ENCODE data around the gene RUNX1. TPM values are rescaled to one million over a fixed set of nuclear protein-coding genes. Genes with fewer than 3 reads are reported as not detected.
A peak's percentile ranks its signal among the peaks of the same experiment; 100 is the strongest.

RUNX1 gene
- total and polyA plus RNA-seq, 2 donors, result 18.5 to 29.6 TPM

GRCh38 chr21:34930971-34931370 is 118.1 kb downstream of the RUNX1 start:
- H3K27ac ChIP-seq (ENCODE audit: low read depth in 1 of 2, low read length in 1 of 2), result no peak overlapping the region
- H3K9me3 ChIP-seq (ENCODE audit: control insufficient read depth in 2 of 2, insufficient read depth in 1 of 2, low read length in 1 of 2), result peaks cover 0 to 2% of the 10 kb centered on the region in 2 donors
- no peaks in the 10 kb centered on the region for H3K27me3 ChIP-seq (ENCODE audit: control insufficient read depth in 2 of 2, insufficient read depth in 1 of 2, low read length in 1 of 2)
- H3K36me3 ChIP-seq (ENCODE audit: control insufficient read depth in 2 of 2, insufficient read depth in 2 of 2, low read length in 1 of 2), result peaks cover 4 to 22% of the 10 kb centered on the region in 2 donors
- no peak overlapping the region for H3K4me3 ChIP-seq (ENCODE audit: low read length in 2 of 2)
- no peak for DNase-seq (ENCODE audit: low read depth in 6 of 9, low spot score in 9 of 9)
- WGBS, result 63% methylated on average over 3 of the region's 3 CpGs
- peaks cover 34 to 36% of the 10 kb centered on the region in 2 donors for H3K4me1 ChIP-seq (ENCODE audit: control insufficient read depth in 2 of 2, insufficient read depth in 2 of 2, low read length in 2 of 2)

GRCh38 chr21:34928637-34929036 is 120.5 kb downstream of the RUNX1 start:
- no peaks in the 10 kb centered on the region for H3K27me3 ChIP-seq (ENCODE audit: control insufficient read depth in 2 of 2, insufficient read depth in 1 of 2, low read length in 1 of 2)
- peaks cover 4 to 39% of the 10 kb centered on the region in 2 donors for H3K36me3 ChIP-seq (ENCODE audit: control insufficient read depth in 2 of 2, insufficient read depth in 2 of 2, low read length in 1 of 2)
- H3K4me3 ChIP-seq (ENCODE audit: low read length in 2 of 2), result no peak overlapping the region
- H3K27ac ChIP-seq (ENCODE audit: low read depth in 1 of 2, low read length in 1 of 2), result no peak overlapping the region
- peaks cover 20 to 28% of the 10 kb centered on the region in 2 donors for H3K4me1 ChIP-seq (ENCODE audit: control insufficient read depth in 2 of 2, insufficient read depth in 2 of 2, low read length in 2 of 2)
- H3K9me3 ChIP-seq (ENCODE audit: control insufficient read depth in 2 of 2, insufficient read depth in 1 of 2, low read length in 1 of 2), result peaks cover 0 to 2% of the 10 kb centered on the region in 2 donors
- no peak for DNase-seq (ENCODE audit: low read depth in 6 of 9, low spot score in 9 of 9)
- 97% methylated on average over 4 of the region's 4 CpGs for WGBS

- no peak overlapping the region for H3K27ac ChIP-seq (ENCODE audit: low read depth in 1 of 2, low read length in 1 of 2)
- no peaks in the 10 kb centered on the region for H3K27me3 ChIP-seq (ENCODE audit: control insufficient read depth in 2 of 2, insufficient read depth in 1 of 2, low read length in 1 of 2)
- 98% methylated on average over 2 of the region's 2 CpGs for WGBS
- peaks cover 0 to 2% of the 10 kb centered on the region in 2 donors for H3K9me3 ChIP-seq (ENCODE audit: control insufficient read depth in 2 of 2, insufficient read depth in 1 of 2, low read length in 1 of 2)
- H3K36me3 ChIP-seq (ENCODE audit: control insufficient read depth in 2 of 2, insufficient read depth in 2 of 2, low read length in 1 of 2), result peaks cover 4 to 36% of the 10 kb centered on the region in 2 donors
- no peak overlapping the region for H3K4me3 ChIP-seq (ENCODE audit: low read length in 2 of 2)
- DNase-seq (ENCODE audit: low read depth in 6 of 9, low spot score in 9 of 9), result no peak
- H3K4me1 ChIP-seq (ENCODE audit: control insufficient read depth in 2 of 2, insufficient read depth in 2 of 2, low read length in 2 of 2), result peaks cover 20 to 28% of the 10 kb centered on the region in 2 donors
Measured at GRCh38 chr21:34927992-34928391, 121.1 kb downstream of the RUNX1 start.

GRCh38 chr21:34926803-34927467 is 122.2 kb downstream of the RUNX1 start:
- no peak overlapping the region for H3K27ac ChIP-seq (ENCODE audit: low read depth in 1 of 2, low read length in 1 of 2)
- DNase-seq (ENCODE audit: low read depth in 6 of 9, low spot score in 9 of 9), result no peak
- no peak overlapping the region for H3K4me3 ChIP-seq (ENCODE audit: low read length in 2 of 2)
- WGBS, result 91% methylated on average over 6 of the region's 6 CpGs
- no peaks in the 10 kb centered on the region for H3K27me3 ChIP-seq (ENCODE audit: control insufficient read depth in 2 of 2, insufficient read depth in 1 of 2, low read length in 1 of 2)
- peaks cover 0 to 2% of the 10 kb centered on the region in 2 donors for H3K9me3 ChIP-seq (ENCODE audit: control insufficient read depth in 2 of 2, insufficient read depth in 1 of 2, low read length in 1 of 2)
- peaks cover 4 to 44% of the 10 kb centered on the region in 2 donors for H3K36me3 ChIP-seq (ENCODE audit: control insufficient read depth in 2 of 2, insufficient read depth in 2 of 2, low read length in 1 of 2)
- peaks cover 13 to 25% of the 10 kb centered on the region in 2 donors for H3K4me1 ChIP-seq (ENCODE audit: control insufficient read depth in 2 of 2, insufficient read depth in 2 of 2, low read length in 2 of 2)

GRCh38 chr21:34925597-34925996 is 123.5 kb downstream of the RUNX1 start:
- DNase-seq (ENCODE audit: low read depth in 6 of 9, low spot score in 9 of 9), result no peak
- Histone ChIP-seq H3K4me3 (ENCODE audit: low read length in 2 of 2) (no peak overlapping the region), H3K9me3 (ENCODE audit: control insufficient read depth in 2 of 2, insufficient read depth in 1 of 2, low read length in 1 of 2) (peaks cover 0 to 2% of the 10 kb centered on the region in 2 donors), H3K4me1 (ENCODE audit: control insufficient read depth in 2 of 2, insufficient read depth in 2 of 2, low read length in 2 of 2) (peaks cover 13 to 29% of the 10 kb centered on the region in 2 donors), H3K36me3 (ENCODE audit: control insufficient read depth in 2 of 2, insufficient read depth in 2 of 2, low read length in 1 of 2) (peaks cover 4 to 51% of the 10 kb centered on the region in 2 donors), H3K27ac (ENCODE audit: low read depth in 1 of 2, low read length in 1 of 2) (no peak overlapping the region), H3K27me3 (ENCODE audit: control insufficient read depth in 2 of 2, insufficient read depth in 1 of 2, low read length in 1 of 2) (no peaks in the 10 kb centered on the region)
- WGBS, result 95% methylated on average over 4 of the region's 4 CpGs

GRCh38 chr21:34924771-34925419 is 124.2 kb downstream of the RUNX1 start:
- Histone ChIP-seq H3K4me3 (ENCODE audit: low read length in 2 of 2) (no peak overlapping the region), H3K27me3 (ENCODE audit: control insufficient read depth in 2 of 2, insufficient read depth in 1 of 2, low read length in 1 of 2) (no peaks in the 10 kb centered on the region), H3K9me3 (ENCODE audit: control insufficient read depth in 2 of 2, insufficient read depth in 1 of 2, low read length in 1 of 2) (peaks cover 0 to 2% of the 10 kb centered on the region in 2 donors), H3K27ac (ENCODE audit: low read depth in 1 of 2, low read length in 1 of 2) (no peak overlapping the region), H3K4me1 (ENCODE audit: control insufficient read depth in 2 of 2, insufficient read depth in 2 of 2, low read length in 2 of 2) (peaks cover 13 to 29% of the 10 kb centered on the region in 2 donors), H3K36me3 (ENCODE audit: control insufficient read depth in 2 of 2, insufficient read depth in 2 of 2, low read length in 1 of 2) (peaks cover 4 to 54% of the 10 kb centered on the region in 2 donors)
- DNase-seq (ENCODE audit: low read depth in 6 of 9, low spot score in 9 of 9), result no peak
- WGBS, result 99% methylated on average over 1 of the region's 1 CpG

GRCh38 chr21:34924194-34924593 is 124.9 kb downstream of the RUNX1 start:
- no peak for DNase-seq (ENCODE audit: low read depth in 6 of 9, low spot score in 9 of 9)
- 94% methylated on average over 3 of the region's 3 CpGs for WGBS
- peaks cover 13 to 29% of the 10 kb centered on the region in 2 donors for H3K4me1 ChIP-seq (ENCODE audit: control insufficient read depth in 2 of 2, insufficient read depth in 2 of 2, low read length in 2 of 2)
- peaks cover 0 to 2% of the 10 kb centered on the region in 2 donors for H3K9me3 ChIP-seq (ENCODE audit: control insufficient read depth in 2 of 2, insufficient read depth in 1 of 2, low read length in 1 of 2)
- H3K27me3 ChIP-seq (ENCODE audit: control insufficient read depth in 2 of 2, insufficient read depth in 1 of 2, low read length in 1 of 2), result no peaks in the 10 kb centered on the region
- no peak overlapping the region for H3K4me3 ChIP-seq (ENCODE audit: low read length in 2 of 2)
- H3K36me3 ChIP-seq (ENCODE audit: control insufficient read depth in 2 of 2, insufficient read depth in 2 of 2, low read length in 1 of 2), result peaks cover 4 to 54% of the 10 kb centered on the region in 2 donors
- H3K27ac ChIP-seq (ENCODE audit: low read depth in 1 of 2, low read length in 1 of 2), result no peak overlapping the region

GRCh38 chr21:34923626-34924025 is 125.5 kb downstream of the RUNX1 start:
- no peak overlapping the region for H3K4me3 ChIP-seq (ENCODE audit: low read length in 2 of 2)
- no peak for DNase-seq (ENCODE audit: low read depth in 6 of 9, low spot score in 9 of 9)
- peaks cover 4 to 49% of the 10 kb centered on the region in 2 donors for H3K36me3 ChIP-seq (ENCODE audit: control insufficient read depth in 2 of 2, insufficient read depth in 2 of 2, low read length in 1 of 2)
- peaks cover 0 to 2% of the 10 kb centered on the region in 2 donors for H3K9me3 ChIP-seq (ENCODE audit: control insufficient read depth in 2 of 2, insufficient read depth in 1 of 2, low read length in 1 of 2)
- WGBS, result 98% methylated on average over 4 of the region's 4 CpGs
- H3K4me1 ChIP-seq (ENCODE audit: control insufficient read depth in 2 of 2, insufficient read depth in 2 of 2, low read length in 2 of 2), result peaks cover 13 to 29% of the 10 kb centered on the region in 2 donors
- H3K27me3 ChIP-seq (ENCODE audit: control insufficient read depth in 2 of 2, insufficient read depth in 1 of 2, low read length in 1 of 2), result no peaks in the 10 kb centered on the region
- peak overlapping the region; percentile 22 to 50 for H3K27ac ChIP-seq (ENCODE audit: low read depth in 1 of 2, low read length in 1 of 2)

- Histone ChIP-seq H3K36me3 (ENCODE audit: control insufficient read depth in 2 of 2, insufficient read depth in 2 of 2, low read length in 1 of 2) (peaks cover 4 to 48% of the 10 kb centered on the region in 2 donors), H3K27ac (ENCODE audit: low read depth in 1 of 2, low read length in 1 of 2) (peak overlapping the region; percentile 22 to 50), H3K9me3 (ENCODE audit: control insufficient read depth in 2 of 2, insufficient read depth in 1 of 2, low read length in 1 of 2) (peaks cover 0 to under 1% of the 10 kb centered on the region in 2 donors), H3K4me1 (ENCODE audit: control insufficient read depth in 2 of 2, insufficient read depth in 2 of 2, low read length in 2 of 2) (peaks cover 13 to 29% of the 10 kb centered on the region in 2 donors), H3K4me3 (ENCODE audit: low read length in 2 of 2) (no peak overlapping the region), H3K27me3 (ENCODE audit: control insufficient read depth in 2 of 2, insufficient read depth in 1 of 2, low read length in 1 of 2) (no peaks in the 10 kb centered on the region)
- peak in 2 of 9 donors; percentile 42 to 66 for DNase-seq (ENCODE audit: low read depth in 6 of 9, low spot score in 9 of 9)
- 20% methylated on average over 4 of the region's 4 CpGs for WGBS
Measured at GRCh38 chr21:34923202-34923601, 125.9 kb downstream of the RUNX1 start.

Data from thymus (tissue), 11 donors.